ENCODE measurements around the gene SLC45A3.

The SLC45A3 gene

DNA sequence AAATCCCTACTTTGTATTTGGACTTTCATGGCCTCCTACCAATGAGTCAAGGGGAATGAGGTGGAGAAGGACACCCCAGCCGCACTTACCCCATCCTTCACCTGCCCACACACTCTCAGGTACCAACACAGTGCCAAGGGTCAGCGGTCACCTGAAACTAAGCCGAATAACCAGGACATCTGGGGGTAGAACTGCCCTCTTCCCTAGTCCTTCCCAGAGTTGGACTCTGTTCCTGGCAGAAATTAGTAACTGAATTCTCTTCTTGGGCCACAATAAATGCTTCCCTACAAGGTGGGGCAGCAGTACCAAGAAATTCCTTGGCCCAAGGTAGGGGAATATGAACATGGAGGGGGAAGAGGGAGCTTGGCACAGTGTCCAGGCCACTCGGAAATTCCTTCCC lies 7.3 kb downstream of the SLC45A3 start:
- no peak for DNase-seq (ENCODE audit: extremely low read depth, low read depth)
- TF ChIP-seq, protein P1, sequence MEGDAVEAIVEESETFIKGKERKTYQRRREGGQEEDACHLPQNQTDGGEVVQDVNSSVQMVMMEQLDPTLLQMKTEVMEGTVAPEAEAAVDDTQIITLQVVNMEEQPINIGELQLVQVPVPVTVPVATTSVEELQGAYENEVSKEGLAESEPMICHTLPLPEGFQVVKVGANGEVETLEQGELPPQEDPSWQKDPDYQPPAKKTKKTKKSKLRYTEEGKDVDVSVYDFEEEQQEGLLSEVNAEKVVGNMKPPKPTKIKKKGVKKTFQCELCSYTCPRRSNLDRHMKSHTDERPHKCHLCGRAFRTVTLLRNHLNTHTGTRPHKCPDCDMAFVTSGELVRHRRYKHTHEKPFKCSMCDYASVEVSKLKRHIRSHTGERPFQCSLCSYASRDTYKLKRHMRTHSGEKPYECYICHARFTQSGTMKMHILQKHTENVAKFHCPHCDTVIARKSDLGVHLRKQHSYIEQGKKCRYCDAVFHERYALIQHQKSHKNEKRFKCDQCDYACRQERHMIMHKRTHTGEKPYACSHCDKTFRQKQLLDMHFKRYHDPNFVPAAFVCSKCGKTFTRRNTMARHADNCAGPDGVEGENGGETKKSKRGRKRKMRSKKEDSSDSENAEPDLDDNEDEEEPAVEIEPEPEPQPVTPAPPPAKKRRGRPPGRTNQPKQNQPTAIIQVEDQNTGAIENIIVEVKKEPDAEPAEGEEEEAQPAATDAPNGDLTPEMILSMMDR (IDR thresholded peaks at IDR 0.05; ENCODE audit: low read depth, low read length), result no peak

DNA sequence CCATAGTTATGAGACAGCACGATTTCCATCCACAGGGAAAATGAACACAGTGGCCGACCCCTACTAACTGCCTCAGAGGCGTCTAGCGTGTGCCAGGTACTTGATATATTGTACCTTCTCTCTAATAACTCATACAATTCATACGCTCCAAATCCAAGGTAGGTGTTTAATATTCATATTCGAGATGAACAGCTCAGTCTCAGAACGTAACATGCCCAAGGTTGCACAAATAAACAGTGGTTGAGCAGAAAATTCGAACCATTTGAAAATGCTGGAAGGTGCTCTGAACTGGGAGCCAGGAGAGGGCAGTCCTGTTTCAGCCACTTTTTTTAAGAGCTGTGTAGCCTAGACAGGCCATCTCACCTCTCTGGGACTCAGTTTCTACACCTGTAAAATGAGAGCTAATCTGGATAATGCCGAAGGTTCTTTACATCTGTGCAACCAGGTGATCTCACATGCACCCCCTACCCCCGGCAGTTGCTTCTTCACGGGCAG lies 7.9 kb downstream of the SLC45A3 start:
- DNase-seq (ENCODE audit: extremely low read depth, low read depth), result no peak

DNA sequence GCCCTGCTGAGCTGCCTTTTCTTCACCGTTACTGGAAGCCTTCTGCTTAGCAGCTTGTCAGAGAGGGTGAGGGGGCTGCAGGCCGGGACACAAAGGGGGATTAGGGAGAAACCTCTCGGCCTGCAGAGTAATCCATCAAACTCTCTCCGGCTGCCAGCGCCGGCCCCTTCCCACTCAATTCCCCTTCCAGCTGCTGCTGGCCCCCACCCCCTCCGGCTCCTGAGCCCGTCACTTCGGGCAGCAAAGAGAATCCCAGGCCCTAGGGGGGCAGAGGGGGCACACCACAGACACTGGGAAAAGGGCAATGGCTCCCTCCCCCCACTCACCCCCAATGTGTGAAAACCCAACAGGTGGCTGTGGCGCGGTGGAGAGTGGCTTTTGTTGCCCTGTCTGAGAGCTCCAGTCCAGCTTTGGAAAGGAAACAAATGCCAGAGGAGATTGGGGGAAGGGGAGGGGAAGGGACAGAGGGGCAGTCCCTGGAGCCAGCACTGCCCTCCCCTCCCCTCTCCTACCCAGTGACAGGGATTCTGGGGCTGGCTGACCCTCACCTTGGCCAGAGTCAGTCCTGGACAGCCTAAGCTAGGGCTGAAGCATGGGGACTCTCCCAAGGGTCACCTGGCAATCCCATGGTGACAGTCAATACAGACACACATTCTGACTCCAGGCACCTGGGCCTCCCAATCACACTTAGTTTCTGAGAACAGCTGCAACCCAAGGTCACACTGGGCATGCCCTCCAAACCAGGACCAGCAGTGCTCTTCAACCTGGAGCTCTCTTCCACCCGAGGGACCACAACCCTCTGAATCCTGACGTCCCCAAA lies 9.5 kb downstream of the SLC45A3 start:
- no peak for DNase-seq (ENCODE audit: extremely low read depth, low read depth)

More for the DNA sequence above, 7.9 kb downstream of the SLC45A3 start:
- TF ChIP-seq, protein P1 (IDR thresholded peaks at IDR 0.05; ENCODE audit: low read depth, low read length), result no peak

DNA sequence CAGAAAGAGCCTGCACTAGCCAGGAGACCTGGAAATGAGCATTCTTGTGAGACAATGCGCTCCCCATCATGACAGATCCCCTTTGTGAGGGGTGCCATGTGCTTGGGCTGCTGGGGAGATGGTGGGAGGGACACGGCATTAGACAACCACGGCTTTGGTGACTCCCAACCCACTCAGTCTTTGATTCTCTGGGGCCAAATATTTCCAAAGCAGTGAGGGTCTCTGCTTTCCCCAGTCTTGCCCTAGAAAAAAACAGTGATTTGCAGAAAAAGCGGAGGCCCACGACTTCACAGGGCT lies 10.2 kb downstream of the SLC45A3 start:
- TF ChIP-seq, protein P1 (IDR thresholded peaks at IDR 0.05; ENCODE audit: low read depth, low read length), result no peak
- no peak for DNase-seq (ENCODE audit: extremely low read depth, low read depth)

More for the DNA sequence above, 9.5 kb downstream of the SLC45A3 start:
- TF ChIP-seq, protein P1 (IDR thresholded peaks at IDR 0.05; ENCODE audit: low read depth, low read length), result no peak

DNA sequence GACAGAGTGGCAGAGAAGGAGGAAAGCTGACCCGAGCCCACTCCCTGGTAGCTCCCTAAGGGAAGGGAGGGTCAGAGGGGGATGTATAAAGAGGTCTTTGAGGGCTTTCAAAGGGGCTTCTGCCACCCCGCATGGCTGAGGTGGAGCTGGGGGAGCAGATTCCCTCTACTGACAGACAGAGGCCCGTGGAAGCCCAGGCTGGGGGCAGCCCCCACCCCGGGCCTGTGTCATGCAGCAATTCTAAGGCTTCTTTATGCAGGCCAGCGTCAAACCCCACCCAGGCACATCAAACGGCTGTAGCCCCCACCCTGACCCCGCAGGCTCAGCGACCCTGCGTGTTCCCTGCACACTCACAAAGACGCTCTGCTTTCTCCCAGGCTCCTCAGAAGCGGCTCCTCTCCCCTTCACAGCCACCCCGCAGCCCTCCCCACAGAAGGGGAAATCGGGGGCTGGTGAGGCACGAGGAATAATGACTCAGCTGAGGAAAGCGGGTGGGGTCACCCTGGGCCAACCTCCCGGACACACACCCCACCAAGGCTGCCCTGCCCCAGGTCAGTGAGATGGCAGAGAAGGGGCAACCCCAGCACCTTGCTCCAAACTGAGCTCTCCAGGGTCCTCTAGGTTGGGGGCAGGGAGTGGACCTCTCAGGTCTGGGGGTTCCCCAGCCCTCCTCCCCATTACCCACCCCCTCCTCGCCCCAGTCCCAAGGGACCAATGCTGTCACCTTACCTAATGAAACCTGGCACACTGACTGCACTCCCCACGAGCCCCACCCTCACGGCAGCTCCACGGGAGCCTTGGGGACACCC lies 10.8 kb downstream of the SLC45A3 start:
- TF ChIP-seq, protein P1 (IDR thresholded peaks at IDR 0.05; ENCODE audit: low read depth, low read length), result no peak
- DNase-seq (ENCODE audit: extremely low read depth, low read depth), result no peak

DNA sequence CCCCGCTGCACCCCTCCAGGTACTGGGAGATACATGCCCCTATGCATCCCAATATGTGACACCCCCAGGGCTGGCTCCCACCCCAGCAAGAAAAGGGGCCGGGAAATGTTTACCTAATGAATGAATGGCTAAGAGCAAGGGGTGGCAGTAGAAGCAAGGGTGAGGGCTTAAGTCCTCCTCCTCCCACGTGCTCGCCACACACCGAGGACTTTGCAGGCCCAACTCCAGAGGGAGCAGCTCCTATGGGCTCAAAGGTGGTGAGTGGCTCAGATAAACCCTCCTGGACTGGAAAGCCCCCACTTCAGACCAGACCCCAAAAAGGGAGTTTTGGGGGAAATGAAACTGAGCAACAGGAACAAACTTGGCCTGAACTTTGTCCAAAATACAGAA lies 11.4 kb downstream of the SLC45A3 start:
- no peak for DNase-seq (ENCODE audit: extremely low read depth, low read depth)
- TF ChIP-seq, protein P1 (IDR thresholded peaks at IDR 0.05; ENCODE audit: low read depth, low read length), result no peak
